Ascending aorta (tissue), 2 donors: Measurements from ENCODE around the gene DENND5B. TPM values are rescaled to one million over a fixed set of nuclear protein-coding genes. Genes with fewer than 3 reads are reported as not detected.

ENCODE experiments used
- DNase-seq, 2 donors: peaks; one replicate each; pipeline ENCODE4 v3.0.0-alpha.2; 2019; ENCODE audit warnings: low spot score in 2 of 2
- H3K27ac ChIP-seq, 2 donors: fragments of 200-600 bp; sonication (generic); one replicate each; pipeline ENCODE4 v1.5.1; 2016 to 2017; ENCODE audit warnings: mild to moderate bottlenecking in 1 of 2
- H3K27me3 ChIP-seq: fragments of 200-600 bp; sonication (generic); one replicate; pipeline ENCODE4 v1.5.1; 2017
- H3K36me3 ChIP-seq, 2 donors: fragments of 200-600 bp; sonication (generic); one replicate each; pipeline ENCODE4 v1.5.1; 2016
- H3K4me1 ChIP-seq, 2 donors: fragments of 200-600 bp; sonication (generic); one replicate each; pipeline ENCODE4 v1.5.1; 2016 to 2017; ENCODE audit warnings: mild to moderate bottlenecking in 1 of 2
- H3K4me3 ChIP-seq, 2 donors: fragments of 200-600 bp; sonication (generic); one replicate each; pipeline ENCODE4 v1.5.1; 2016 to 2017; ENCODE audit warnings: mild to moderate bottlenecking in 1 of 2
- H3K9me3 ChIP-seq, 2 donors: fragments of 200-600 bp; sonication (generic); one replicate each; pipeline ENCODE4 v1.5.1; 2016
- intact Hi-C: fragments of 100-400 bp; cut with DNase I; formaldehyde crosslinking; loops from one replicate; pipeline ENCODE4 v1.15.1; 2023
- total RNA-seq: library from RNA; depleted of rRNA; stranded (reverse); fragments of >200 nt; gene quantifications from one replicate; pipeline ENCODE4 v1.1.0, GENCODE V29; 2016
- TF ChIP-seq, protein P1 (sequence below), 3 experiments: fragments of 200-600 bp in 2 of 3; fragments of 450-650 bp in 1 of 3; sonication (generic) in 2 of 3; IDR thresholded peaks; one replicate each; pipeline ENCODE4 v1.5.1; 2016 to 2019; ENCODE audit warnings: antibody characterized with exemption in 3 of 3, mild to moderate bottlenecking in 1 of 3, moderate library complexity in 1 of 3

DENND5B gene
- total RNA-seq, 1 donor from 2014 or later = 4.7 TPM

- H3K9me3 ChIP-seq = no peaks in the 10 kb centered on the region
- intact Hi-C loops = no loop called here
Measured at GRCh38 chr12:31471051-31471450, 119.9 kb downstream of the DENND5B start.

GRCh38 chr12:31470459-31470858 is 120.5 kb downstream of the DENND5B start:
- no peak overlapping the region for H3K27ac ChIP-seq
- no peaks in the 10 kb centered on the region for H3K27me3 ChIP-seq
- H3K4me3 ChIP-seq = no peak overlapping the region
- H3K4me1 ChIP-seq = no peaks in the 10 kb centered on the region
- TF ChIP-seq, protein P1, sequence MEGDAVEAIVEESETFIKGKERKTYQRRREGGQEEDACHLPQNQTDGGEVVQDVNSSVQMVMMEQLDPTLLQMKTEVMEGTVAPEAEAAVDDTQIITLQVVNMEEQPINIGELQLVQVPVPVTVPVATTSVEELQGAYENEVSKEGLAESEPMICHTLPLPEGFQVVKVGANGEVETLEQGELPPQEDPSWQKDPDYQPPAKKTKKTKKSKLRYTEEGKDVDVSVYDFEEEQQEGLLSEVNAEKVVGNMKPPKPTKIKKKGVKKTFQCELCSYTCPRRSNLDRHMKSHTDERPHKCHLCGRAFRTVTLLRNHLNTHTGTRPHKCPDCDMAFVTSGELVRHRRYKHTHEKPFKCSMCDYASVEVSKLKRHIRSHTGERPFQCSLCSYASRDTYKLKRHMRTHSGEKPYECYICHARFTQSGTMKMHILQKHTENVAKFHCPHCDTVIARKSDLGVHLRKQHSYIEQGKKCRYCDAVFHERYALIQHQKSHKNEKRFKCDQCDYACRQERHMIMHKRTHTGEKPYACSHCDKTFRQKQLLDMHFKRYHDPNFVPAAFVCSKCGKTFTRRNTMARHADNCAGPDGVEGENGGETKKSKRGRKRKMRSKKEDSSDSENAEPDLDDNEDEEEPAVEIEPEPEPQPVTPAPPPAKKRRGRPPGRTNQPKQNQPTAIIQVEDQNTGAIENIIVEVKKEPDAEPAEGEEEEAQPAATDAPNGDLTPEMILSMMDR (IDR thresholded peaks at IDR 0.05) = no peak
- no peak for DNase-seq
- H3K36me3 ChIP-seq = no peaks in the 10 kb centered on the region
- H3K9me3 ChIP-seq = no peaks in the 10 kb centered on the region
- intact Hi-C loops = no loop called here

More at GRCh38 chr12:31471051-31471450, 119.9 kb downstream of the DENND5B start:
- Histone ChIP-seq H3K36me3 (no peaks in the 10 kb centered on the region), H3K27ac (no peak overlapping the region), H3K4me1 (no peaks in the 10 kb centered on the region), H3K4me3 (no peak overlapping the region), H3K27me3 (no peaks in the 10 kb centered on the region)
- TF ChIP-seq, protein P1 (IDR thresholded peaks at IDR 0.05) = no peak
- DNase-seq = no peak

DNA sequence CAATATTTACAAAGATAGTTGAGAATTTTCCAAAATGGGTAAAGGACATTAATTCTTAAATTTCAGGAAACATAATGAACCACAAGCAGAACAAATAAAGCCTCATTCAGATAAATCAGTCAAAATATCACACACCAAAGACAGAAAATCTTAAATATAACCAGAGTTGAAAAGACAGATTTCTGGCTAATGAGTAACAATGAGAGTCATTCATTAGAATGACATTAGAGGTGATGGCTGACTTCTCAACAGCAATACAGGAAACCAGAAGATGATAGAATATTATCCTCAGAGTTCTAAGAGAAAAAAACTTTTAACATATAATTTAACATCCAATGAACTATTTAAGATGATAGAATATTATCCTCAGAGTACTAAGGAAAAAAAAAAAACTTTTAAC is 124.2 kb downstream of the DENND5B start:
- no peaks in the 10 kb centered on the region for H3K27me3 ChIP-seq
- intact Hi-C loops = no loop called here
- no peak for DNase-seq
- TF ChIP-seq, protein P1 (IDR thresholded peaks at IDR 0.05) = no peak
- H3K27ac ChIP-seq = no peak overlapping the region
- no peaks in the 10 kb centered on the region for H3K4me1 ChIP-seq
- no peaks in the 10 kb centered on the region for H3K36me3 ChIP-seq
- no peaks in the 10 kb centered on the region for H3K9me3 ChIP-seq
- no peak overlapping the region for H3K4me3 ChIP-seq

GRCh38 chr12:31465002-31465401 is 125.9 kb downstream of the DENND5B start:
- H3K27ac ChIP-seq = no peak overlapping the region
- no peaks in the 10 kb centered on the region for H3K4me1 ChIP-seq
- no peaks in the 10 kb centered on the region for H3K27me3 ChIP-seq
- TF ChIP-seq, protein P1 (IDR thresholded peaks at IDR 0.05) = no peak
- no peaks in the 10 kb centered on the region for H3K36me3 ChIP-seq
- H3K4me3 ChIP-seq = no peak overlapping the region
- DNase-seq = no peak
- H3K9me3 ChIP-seq = no peaks in the 10 kb centered on the region
- intact Hi-C loops = no loop called here

DNA sequence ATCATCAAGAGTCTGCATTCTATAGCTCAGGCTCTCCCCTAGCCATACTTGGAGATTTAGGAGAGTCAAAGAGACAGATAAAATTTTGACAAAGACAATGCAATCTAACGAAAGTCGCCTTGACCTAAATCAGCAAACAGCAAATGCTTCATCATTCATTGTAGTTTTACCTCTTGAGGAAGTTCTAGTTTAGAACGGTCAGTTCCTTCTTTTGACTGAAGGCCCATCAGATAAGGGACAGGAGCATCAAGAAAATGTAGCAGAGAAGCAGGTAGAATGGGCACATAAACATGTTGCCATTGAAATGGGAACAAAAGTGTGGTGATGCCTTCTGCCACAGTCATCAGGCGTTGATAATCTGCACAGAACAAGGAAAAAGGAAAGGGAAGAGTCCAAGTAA is 130.9 kb downstream of the DENND5B start:
- intact Hi-C loops = no loop called here

More for the DNA sequence above, 130.9 kb downstream of the DENND5B start:
- no peak overlapping the region for H3K4me3 ChIP-seq
- H3K9me3 ChIP-seq = no peaks in the 10 kb centered on the region
- no peak for DNase-seq
- TF ChIP-seq, protein P1 (IDR thresholded peaks at IDR 0.05) = no peak
- H3K36me3 ChIP-seq = no peaks in the 10 kb centered on the region
- H3K27ac ChIP-seq = no peak overlapping the region
- peaks cover 0 to 4% of the 10 kb centered on the region in 2 donors for H3K4me1 ChIP-seq
- H3K27me3 ChIP-seq = no peaks in the 10 kb centered on the region
